Mesenchymal stem cell (in vitro differentiated cells and primary cell): ENCODE measurements around the gene GAK.

Source experiments
- DNase-seq: peaks from one replicate; pipeline ENCODE4 v3.0.0-alpha.2; 2013
- H2AFZ ChIP-seq: one replicate; pipeline ENCODE4 v1.6.1; 2013; ENCODE audit warnings: low read depth, mild to moderate bottlenecking, control low read depth, inconsistent platforms, low read length, moderate library complexity
- H2AK5ac ChIP-seq: 2 replicates; pipeline ENCODE4 v1.6.1; 2013; ENCODE audit warnings: low read length, moderate library complexity, mild to moderate bottlenecking, inconsistent platforms; ENCODE audit not compliant: severe bottlenecking
- H2BK120ac ChIP-seq: one replicate; pipeline ENCODE4 v1.6.1; 2013; ENCODE audit warnings: low read depth, mild to moderate bottlenecking, inconsistent platforms, low read length, moderate library complexity
- H2BK12ac ChIP-seq, 2 experiments: one replicate each; pipeline ENCODE4 v1.6.1; 2013; ENCODE audit warnings: inconsistent platforms in 2 of 2, low read length in 2 of 2, mild to moderate bottlenecking in 2 of 2, moderate library complexity in 2 of 2, control low read depth in 1 of 2
- H2BK15ac ChIP-seq: one replicate; pipeline ENCODE4 v1.6.1; 2013; ENCODE audit warnings: mild to moderate bottlenecking, low read depth, inconsistent platforms; ENCODE audit not compliant: poor library complexity, severe bottlenecking
- H2BK5ac ChIP-seq: 2 replicates; pipeline ENCODE4 v1.6.1; 2013; ENCODE audit warnings: low read depth, mild to moderate bottlenecking, low read length, control low read depth, inconsistent platforms; ENCODE audit not compliant: poor library complexity, severe bottlenecking
- H3K14ac ChIP-seq, 2 experiments: one replicate each; pipeline ENCODE4 v1.6.1; 2013; ENCODE audit warnings: inconsistent platforms in 2 of 2, low read length in 2 of 2, control low read depth in 1 of 2, mild to moderate bottlenecking in 1 of 2, moderate library complexity in 1 of 2
- H3K18ac ChIP-seq, 2 experiments: one replicate each; pipeline ENCODE4 v1.6.1; 2013; ENCODE audit warnings: inconsistent platforms in 2 of 2, low read length in 2 of 2, control low read depth in 1 of 2, low read depth in 1 of 2, mild to moderate bottlenecking in 1 of 2
- H3K23ac ChIP-seq, 2 experiments: one replicate each; pipeline ENCODE4 v1.6.1; 2013; ENCODE audit warnings: inconsistent platforms in 2 of 2, low read length in 2 of 2, mild to moderate bottlenecking in 2 of 2, moderate library complexity in 2 of 2, control low read depth in 1 of 2
- H3K27ac ChIP-seq: 2 replicates; pipeline ENCODE4 v1.5.1; 2013; ENCODE audit warnings: mild to moderate bottlenecking, moderate library complexity, low read length, control low read depth, inconsistent platforms; ENCODE audit not compliant: poor library complexity, severe bottlenecking
- H3K27me3 ChIP-seq, 2 experiments: 2 replicates each; pipeline versions ENCODE4 v1.6.1 to v1.7.0; 2013; ENCODE audit warnings: low read length in 2 of 2, mild to moderate bottlenecking in 2 of 2, moderate library complexity in 2 of 2, control low read depth in 1 of 2, inconsistent platforms in 1 of 2; ENCODE audit not compliant: control insufficient read depth in 1 of 2, insufficient read depth in 1 of 2
- H3K36me3 ChIP-seq, 2 experiments: 2 replicates each; pipeline versions ENCODE4 v1.6.1 to v1.7.0; 2013; ENCODE audit warnings: low read length in 2 of 2, control low read depth in 1 of 2, inconsistent platforms in 1 of 2, low read depth in 1 of 2, mild to moderate bottlenecking in 1 of 2; ENCODE audit not compliant: insufficient read depth in 2 of 2, control insufficient read depth in 1 of 2
- H3K4ac ChIP-seq, 2 experiments: one replicate each; pipeline ENCODE4 v1.6.1; 2013; ENCODE audit warnings: inconsistent platforms in 2 of 2, low read length in 2 of 2, mild to moderate bottlenecking in 2 of 2, moderate library complexity in 2 of 2, control low read depth in 1 of 2, low read depth in 1 of 2
- H3K4me1 ChIP-seq: 2 replicates; pipeline ENCODE4 v1.6.1; 2013; ENCODE audit warnings: low read depth, low read length, control low read depth; ENCODE audit not compliant: control insufficient read depth, insufficient read depth
- H3K4me2 ChIP-seq: 2 replicates; pipeline ENCODE4 v1.6.1; 2013; ENCODE audit warnings: low read length, mild to moderate bottlenecking, inconsistent platforms; ENCODE audit not compliant: poor library complexity, severe bottlenecking
- H3K4me3 ChIP-seq, 2 experiments: 2 replicates each; pipeline versions ENCODE4 v1.5.1 to v1.7.0; 2013; ENCODE audit warnings: low read length in 2 of 2, mild to moderate bottlenecking in 2 of 2, control low read depth in 1 of 2, low read depth in 1 of 2; ENCODE audit not compliant: insufficient read depth in 1 of 2
- H3K79me1 ChIP-seq: replicated peaks from 2 replicates; pipeline ENCODE4 v1.6.1; 2013; ENCODE audit warnings: mild to moderate bottlenecking, control low read depth, low read length, inconsistent platforms; ENCODE audit not compliant: poor library complexity, severe bottlenecking
- H3K9ac ChIP-seq: 2 replicates; pipeline ENCODE4 v1.7.0; 2013; ENCODE audit warnings: mild to moderate bottlenecking, low read length, moderate library complexity
- H3K9me3 ChIP-seq: 2 replicates; pipeline ENCODE4 v1.7.0; 2013; ENCODE audit warnings: mild to moderate bottlenecking, low read length; ENCODE audit not compliant: control insufficient read depth
- H4K8ac ChIP-seq: one replicate; pipeline ENCODE4 v1.6.1; 2013; ENCODE audit warnings: inconsistent platforms, mild to moderate bottlenecking, low read length, moderate library complexity
- H4K91ac ChIP-seq: one replicate; pipeline ENCODE4 v1.6.1; 2013; ENCODE audit warnings: mild to moderate bottlenecking, low read length, inconsistent platforms
- WGBS: methylation state at CpG from one replicate; pipeline ENCODE4 v1.1.7; 2013; ENCODE audit warnings: mixed read lengths; 5-methylcytosine and 5-hydroxymethylcytosine counted together

The GAK gene

DNA sequence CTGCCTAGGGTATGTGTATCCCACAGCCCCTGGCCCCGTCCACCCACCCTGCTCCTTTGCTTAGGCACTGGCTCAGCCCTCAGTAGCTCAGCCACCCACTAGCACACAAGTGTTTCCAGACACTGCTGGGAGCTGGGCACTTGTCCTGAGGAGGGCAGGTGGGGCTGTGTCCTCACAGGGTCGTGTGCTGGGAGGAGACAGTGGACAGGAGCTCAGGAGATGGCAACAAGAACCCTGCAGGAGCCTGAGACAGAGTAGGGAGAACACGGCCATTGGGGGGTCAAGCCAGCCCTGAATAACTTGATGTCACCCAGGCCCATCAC is 100.7 kb downstream of the GAK start:
- H3K27me3 ChIP-seq = peaks cover 53 to 68% of the 10 kb centered on the region in 2 experiments
- DNase-seq = no peak
- no peak overlapping the region for H3K27ac ChIP-seq
- no peak overlapping the region for H4K91ac ChIP-seq
- peaks cover 17% of the 10 kb centered on the region for H3K4me1 ChIP-seq
- no peak overlapping the region for H3K14ac ChIP-seq
- 55% methylated on average over 3 of the region's 3 CpGs for WGBS
- no peak overlapping the region for H2AFZ ChIP-seq
- H2BK5ac ChIP-seq = no peak overlapping the region
- H3K4me3 ChIP-seq = no peak overlapping the region
- H4K8ac ChIP-seq = no peak overlapping the region
- no peak overlapping the region for H2BK120ac ChIP-seq
- no peaks in the 10 kb centered on the region for H3K9me3 ChIP-seq
- no peak overlapping the region for H3K9ac ChIP-seq
- peaks cover 0 to 3% of the 10 kb centered on the region in 2 experiments for H3K36me3 ChIP-seq
- H3K79me1 ChIP-seq = no peaks in the 10 kb centered on the region
- no peak overlapping the region for H3K4me2 ChIP-seq
- no peak overlapping the region for H3K23ac ChIP-seq
- H3K18ac ChIP-seq = no peak overlapping the region
- no peak overlapping the region for H2BK15ac ChIP-seq
- H2BK12ac ChIP-seq = no peak overlapping the region
- H2AK5ac ChIP-seq = no peak overlapping the region
- no peak overlapping the region for H3K4ac ChIP-seq

DNA sequence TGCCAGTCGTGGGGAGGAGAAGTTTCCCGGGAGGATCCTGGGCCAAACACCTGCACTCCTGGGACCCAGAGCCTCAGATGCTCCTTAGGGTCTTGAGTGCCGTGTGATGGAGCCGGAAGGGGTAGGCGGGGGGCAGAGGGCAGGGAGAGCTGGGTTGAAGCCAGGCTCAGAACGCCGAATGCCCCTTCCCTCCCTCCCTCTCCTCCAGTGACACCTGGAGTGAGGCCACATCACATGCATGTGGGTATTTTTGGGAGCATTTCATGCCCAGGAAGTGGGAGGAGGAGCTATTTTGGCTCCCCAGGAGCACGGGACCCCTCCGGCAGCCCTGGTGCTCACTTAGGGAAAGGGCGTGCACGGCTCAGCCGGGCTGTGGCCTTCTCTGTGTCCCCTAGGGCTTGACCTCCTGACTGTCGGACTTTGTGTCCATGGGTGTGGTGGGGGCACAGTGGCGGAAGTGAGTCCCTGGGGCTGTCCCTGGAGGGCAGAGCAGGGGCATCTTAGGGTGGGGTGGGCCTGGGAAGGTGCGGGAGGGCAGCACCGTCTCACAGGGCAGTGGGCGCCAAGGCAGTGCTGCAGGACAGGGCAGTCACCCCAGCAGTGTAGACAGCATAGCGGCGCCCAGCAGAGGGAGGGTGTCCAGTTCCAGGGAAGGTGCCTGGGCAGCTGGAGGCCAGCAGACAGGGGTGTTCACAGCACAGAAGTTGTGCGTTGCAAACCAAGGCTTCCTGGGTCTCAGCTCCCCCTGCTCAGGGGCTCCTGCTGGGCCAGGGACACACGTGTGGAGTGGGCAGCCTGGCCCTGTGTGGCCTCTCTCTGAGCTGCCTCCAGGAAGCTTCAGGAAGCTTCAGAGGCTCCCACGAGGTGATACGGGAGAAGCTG is 101.3 kb downstream of the GAK start:
- H3K4me2 ChIP-seq = no peak overlapping the region
- H3K27me3 ChIP-seq = peaks cover 53 to 68% of the 10 kb centered on the region in 2 experiments
- H3K4me1 ChIP-seq = peaks cover 19% of the 10 kb centered on the region
- no peaks in the 10 kb centered on the region for H3K79me1 ChIP-seq
- H4K91ac ChIP-seq = no peak overlapping the region
- H3K23ac ChIP-seq = no peak overlapping the region
- H2BK15ac ChIP-seq = no peak overlapping the region
- H4K8ac ChIP-seq = no peak overlapping the region
- H3K4ac ChIP-seq = no peak overlapping the region
- no peak overlapping the region for H2BK120ac ChIP-seq
- H2AK5ac ChIP-seq = no peak overlapping the region
- H3K14ac ChIP-seq = no peak overlapping the region
- peaks cover 0 to 3% of the 10 kb centered on the region in 2 experiments for H3K36me3 ChIP-seq
- no peak for DNase-seq
- no peak overlapping the region for H2AFZ ChIP-seq
- H2BK5ac ChIP-seq = no peak overlapping the region
- H3K9me3 ChIP-seq = no peaks in the 10 kb centered on the region
- H2BK12ac ChIP-seq = no peak overlapping the region
- H3K9ac ChIP-seq = no peak overlapping the region
- no peak overlapping the region for H3K18ac ChIP-seq
- WGBS = 78% methylated on average over 16 of the region's 23 CpGs
- H3K4me3 ChIP-seq = no peak overlapping the region
- H3K27ac ChIP-seq = no peak overlapping the region

DNA sequence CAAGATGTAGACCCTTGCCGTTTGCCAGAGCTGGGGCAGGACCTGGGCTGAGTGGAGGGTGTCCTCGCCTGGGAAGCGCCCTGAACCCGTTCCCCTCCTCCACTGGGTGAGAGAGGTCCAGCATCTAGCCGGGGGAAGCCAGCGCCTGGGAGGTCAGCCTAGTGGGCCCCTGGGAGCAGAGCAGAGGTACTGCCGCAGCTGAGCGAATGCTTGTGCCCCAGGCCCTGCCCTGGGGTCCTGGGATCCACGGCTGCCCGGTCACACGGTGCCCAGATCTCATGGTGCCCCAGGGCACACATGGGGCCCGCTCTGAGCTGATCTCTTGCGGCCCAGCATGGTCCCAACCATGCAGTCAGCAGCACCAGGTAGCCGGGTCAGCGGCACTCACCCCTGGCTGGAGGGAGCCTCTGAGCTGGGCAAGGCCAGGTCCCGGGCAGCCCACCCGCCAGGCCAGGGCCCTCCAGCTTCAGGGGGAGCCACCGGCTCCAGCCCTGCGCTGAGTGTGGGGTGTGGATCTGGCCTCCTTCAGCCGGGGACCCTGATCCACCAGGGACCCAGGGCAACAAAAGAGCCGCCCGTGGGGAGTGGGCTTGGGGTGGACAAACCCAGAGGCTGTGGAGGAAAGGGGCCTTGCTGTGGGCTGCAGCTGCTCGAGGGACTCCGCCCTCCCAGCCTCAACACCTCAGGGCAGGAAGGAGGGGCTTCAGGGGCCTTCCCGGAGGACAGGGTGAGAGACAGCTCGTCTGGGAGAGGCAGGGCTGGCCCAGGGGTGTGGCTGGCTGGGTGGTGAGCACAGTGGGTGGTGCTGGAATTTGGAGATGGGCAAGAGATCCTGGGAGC is 102.1 kb downstream of the GAK start:
- H3K9me3 ChIP-seq = no peaks in the 10 kb centered on the region
- no peak overlapping the region for H3K9ac ChIP-seq
- H3K4me3 ChIP-seq = no peak overlapping the region
- H3K79me1 ChIP-seq = no peaks in the 10 kb centered on the region
- no peak overlapping the region for H2AK5ac ChIP-seq
- no peak overlapping the region for H4K8ac ChIP-seq
- no peak overlapping the region for H4K91ac ChIP-seq
- no peak overlapping the region for H3K23ac ChIP-seq
- no peak overlapping the region for H3K4ac ChIP-seq
- DNase-seq = no peak
- no peak overlapping the region for H3K18ac ChIP-seq
- no peak overlapping the region for H3K4me2 ChIP-seq
- H2BK5ac ChIP-seq = no peak overlapping the region
- peaks cover 25% of the 10 kb centered on the region for H3K4me1 ChIP-seq
- no peak overlapping the region for H2AFZ ChIP-seq
- WGBS = 75% methylated on average over 25 of the region's 26 CpGs
- H3K36me3 ChIP-seq = peaks cover 0 to 5% of the 10 kb centered on the region in 2 experiments
- H2BK12ac ChIP-seq = no peak overlapping the region
- no peak overlapping the region for H3K14ac ChIP-seq
- H2BK120ac ChIP-seq = no peak overlapping the region
- no peak overlapping the region for H3K27ac ChIP-seq
- H3K27me3 ChIP-seq = peaks cover 57 to 72% of the 10 kb centered on the region in 2 experiments
- H2BK15ac ChIP-seq = no peak overlapping the region

DNA sequence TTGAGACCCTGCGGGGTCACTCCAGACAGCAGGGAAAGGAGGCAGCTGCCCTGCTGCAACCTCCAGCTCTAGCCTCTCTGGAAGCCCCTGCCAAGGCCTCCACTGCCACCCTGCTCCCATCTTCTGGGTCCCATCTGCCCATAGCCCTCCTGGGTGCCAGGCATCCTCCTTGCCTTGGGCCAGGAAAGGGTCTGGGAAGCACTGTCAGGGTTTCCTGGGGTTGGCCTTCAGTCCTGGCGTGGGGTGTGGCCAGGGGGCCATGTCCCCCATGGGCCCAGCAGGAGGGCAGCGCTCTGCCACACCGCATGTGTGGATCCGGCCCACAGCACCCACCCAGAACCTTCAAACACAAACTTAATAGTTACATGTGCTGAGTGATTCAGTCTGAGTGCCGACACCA is 102.8 kb downstream of the GAK start:
- H3K9ac ChIP-seq = no peak overlapping the region
- H3K18ac ChIP-seq = no peak overlapping the region
- H3K4me1 ChIP-seq = peaks cover 27% of the 10 kb centered on the region
- no peak overlapping the region for H4K8ac ChIP-seq
- H3K27ac ChIP-seq = no peak overlapping the region
- no peak overlapping the region for H2BK120ac ChIP-seq
- no peak overlapping the region for H2BK12ac ChIP-seq
- H3K27me3 ChIP-seq = peaks cover 64 to 79% of the 10 kb centered on the region in 2 experiments
- WGBS = 86% methylated on average over 6 of the region's 6 CpGs
- no peak overlapping the region for H2AK5ac ChIP-seq
- no peak overlapping the region for H3K4me3 ChIP-seq
- H3K9me3 ChIP-seq = no peaks in the 10 kb centered on the region
- no peak overlapping the region for H2BK5ac ChIP-seq
- no peak overlapping the region for H2BK15ac ChIP-seq
- H3K79me1 ChIP-seq = no peaks in the 10 kb centered on the region
- H3K4ac ChIP-seq = no peak overlapping the region
- no peak overlapping the region for H2AFZ ChIP-seq
- no peak overlapping the region for H4K91ac ChIP-seq
- peaks cover 0 to 3% of the 10 kb centered on the region in 2 experiments for H3K36me3 ChIP-seq
- DNase-seq = no peak
- H3K14ac ChIP-seq = no peak overlapping the region
- H3K4me2 ChIP-seq = no peak overlapping the region
- no peak overlapping the region for H3K23ac ChIP-seq
